Measurements from ENCODE around the gene SNTG2.

The SNTG2 gene

GRCh38 chr2:954687-955000, 4.0 kb downstream of the SNTG2 start:
- DNase-seq: no peak

- DNase-seq: no peak
Observed at GRCh38 chr2:955829-956731, 5.4 kb downstream of the SNTG2 start.

GRCh38 chr2:959457-959856, 8.8 kb downstream of the SNTG2 start:
- no peak for DNase-seq

GRCh38 chr2:960061-960736, 9.6 kb downstream of the SNTG2 start:
- no peak for DNase-seq

- DNase-seq: no peak
Observed at GRCh38 chr2:961786-962185, 11.1 kb downstream of the SNTG2 start.

GRCh38 chr2:963876-964275, 13.2 kb downstream of the SNTG2 start:
- no peak for DNase-seq

GRCh38 chr2:964562-964961, 13.9 kb downstream of the SNTG2 start:
- no peak for DNase-seq

- DNase-seq: no peak
Observed at GRCh38 chr2:965640-966147, 15.0 kb downstream of the SNTG2 start.

- DNase-seq: no peak
Observed at GRCh38 chr2:973129-973528, 22.5 kb downstream of the SNTG2 start.

GRCh38 chr2:974054-974453, 23.4 kb downstream of the SNTG2 start:
- no peak for DNase-seq

GRCh38 chr2:974502-974901, 23.9 kb downstream of the SNTG2 start:
- no peak for DNase-seq

- no peak for DNase-seq
Observed at GRCh38 chr2:975095-975494, 24.4 kb downstream of the SNTG2 start.

GRCh38 chr2:979069-979928, 28.6 kb downstream of the SNTG2 start:
- no peak for DNase-seq

GRCh38 chr2:980176-980575, 29.5 kb downstream of the SNTG2 start:
- no peak for DNase-seq

GRCh38 chr2:981258-981657, 30.6 kb downstream of the SNTG2 start:
- no peak for DNase-seq

GRCh38 chr2:981759-982158, 31.1 kb downstream of the SNTG2 start:
- no peak for DNase-seq

- DNase-seq: no peak
Observed at GRCh38 chr2:985317-985898, 34.8 kb downstream of the SNTG2 start.

GRCh38 chr2:987789-988188, 37.1 kb downstream of the SNTG2 start:
- DNase-seq: no peak

- no peak for DNase-seq
Observed at GRCh38 chr2:989781-990467, 39.3 kb downstream of the SNTG2 start.

- DNase-seq: no peak
Observed at GRCh38 chr2:990970-991369, 40.3 kb downstream of the SNTG2 start.

- no peak for DNase-seq
Observed at GRCh38 chr2:1002350-1002749, 51.7 kb downstream of the SNTG2 start.

GRCh38 chr2:1004398-1004797, 53.7 kb downstream of the SNTG2 start:
- no peak for DNase-seq
